Stimulated activated CD8-positive, alpha-beta memory T cell treated with anti-CD3 and anti-CD28 coated beads, Interleukin-4, amount 100 ng/mL, for 4 hours (primary cell): ENCODE data around the gene RPL5.

Experiments used
- DNase-seq, 2 donors: peaks; one replicate each; pipeline ENCODE4 v3.0.0-alpha.2; 2020; ENCODE audit warnings: low read depth in 2 of 2, low spot score in 1 of 2

The RPL5 gene

DNA sequence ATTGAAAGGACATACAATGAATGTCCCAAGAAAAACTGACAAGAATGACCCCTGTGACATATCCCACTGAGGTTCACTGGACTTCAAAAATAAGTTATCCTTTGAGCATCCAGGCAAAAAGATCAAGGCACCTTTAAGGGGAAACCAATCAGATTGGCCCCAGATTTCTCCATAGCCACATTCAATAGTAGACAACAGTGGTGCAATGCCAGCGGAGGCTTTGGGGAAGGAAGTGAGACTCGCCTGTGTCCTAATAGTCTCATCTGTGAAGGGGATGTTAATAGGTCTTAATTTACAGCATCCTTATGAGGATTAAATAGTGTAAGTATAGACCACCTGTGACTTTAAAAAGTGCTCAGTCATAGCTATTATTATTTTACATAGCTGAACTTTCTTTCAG lies 21.5 kb downstream of the RPL5 start:
- no peak for DNase-seq

DNA sequence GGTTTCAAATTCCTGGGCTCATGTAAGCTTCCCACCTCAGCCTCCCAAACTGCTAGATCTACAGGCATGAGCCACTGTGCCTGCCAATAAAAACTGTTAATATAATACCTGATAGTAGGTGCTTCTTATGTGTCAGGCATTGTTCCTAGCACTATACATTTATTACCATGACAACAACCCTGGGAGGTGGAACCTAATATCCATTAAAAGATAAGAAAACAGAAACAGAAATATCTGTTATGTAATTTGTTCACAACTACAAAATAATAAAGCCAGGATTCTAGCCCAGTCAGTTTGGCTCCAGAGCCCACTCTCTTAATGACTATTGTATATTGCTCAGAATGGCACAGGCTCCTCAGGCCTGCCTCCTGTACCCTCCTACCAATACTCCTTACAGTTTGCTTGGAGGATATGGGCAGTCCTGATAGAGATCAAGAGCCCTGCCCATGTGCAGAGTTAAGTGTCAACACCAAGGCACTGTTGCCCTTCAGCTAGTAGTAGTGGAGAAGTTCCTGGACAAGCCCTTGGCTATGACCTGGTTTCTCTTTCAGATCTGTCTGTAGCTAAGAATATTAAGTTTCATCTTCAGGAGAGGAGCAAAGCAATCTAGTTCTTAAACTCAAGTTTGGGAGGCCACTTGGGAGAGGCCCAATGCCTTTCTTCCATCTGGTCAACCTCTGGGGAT lies 22.4 kb downstream of the RPL5 start:
- DNase-seq: no peak

DNA sequence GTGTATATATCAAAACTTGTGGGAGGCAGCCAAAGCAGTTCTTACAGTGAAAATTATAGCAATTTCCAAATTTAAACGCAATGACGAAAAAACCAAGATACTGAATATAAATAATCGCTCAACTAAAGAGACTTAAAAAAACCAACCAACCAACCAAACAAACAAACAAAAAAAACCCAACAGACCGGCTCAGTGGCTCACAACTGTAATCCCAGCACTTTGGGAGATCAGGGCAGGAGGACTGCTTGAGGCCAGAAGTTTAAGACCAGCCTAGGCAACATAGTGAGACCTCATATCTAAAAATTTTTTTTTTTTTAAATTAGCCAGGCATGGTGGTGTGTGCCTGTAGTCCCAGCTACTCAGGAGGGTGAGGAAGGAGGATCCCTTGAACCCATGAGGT lies 23.4 kb downstream of the RPL5 start:
- DNase-seq: no peak

DNA sequence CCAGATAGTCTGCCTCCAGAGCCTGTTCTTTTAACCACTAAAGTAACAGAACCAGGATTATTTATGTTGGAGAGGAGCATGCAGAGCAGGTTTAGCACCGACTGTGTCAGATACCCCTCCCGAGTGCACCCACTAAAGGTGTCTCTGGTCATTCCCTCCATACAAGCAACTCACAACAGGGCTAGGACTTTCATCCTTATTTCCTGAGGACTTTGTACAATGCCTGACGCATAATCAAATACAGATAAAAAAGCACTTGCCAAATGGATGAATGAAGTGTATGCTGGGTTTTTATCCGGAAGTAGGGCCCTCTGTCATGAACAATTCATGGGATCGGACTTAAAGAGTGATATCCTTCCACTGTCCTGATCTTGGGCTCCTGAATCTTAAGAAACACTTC lies 26.0 kb downstream of the RPL5 start:
- DNase-seq: no peak

DNA sequence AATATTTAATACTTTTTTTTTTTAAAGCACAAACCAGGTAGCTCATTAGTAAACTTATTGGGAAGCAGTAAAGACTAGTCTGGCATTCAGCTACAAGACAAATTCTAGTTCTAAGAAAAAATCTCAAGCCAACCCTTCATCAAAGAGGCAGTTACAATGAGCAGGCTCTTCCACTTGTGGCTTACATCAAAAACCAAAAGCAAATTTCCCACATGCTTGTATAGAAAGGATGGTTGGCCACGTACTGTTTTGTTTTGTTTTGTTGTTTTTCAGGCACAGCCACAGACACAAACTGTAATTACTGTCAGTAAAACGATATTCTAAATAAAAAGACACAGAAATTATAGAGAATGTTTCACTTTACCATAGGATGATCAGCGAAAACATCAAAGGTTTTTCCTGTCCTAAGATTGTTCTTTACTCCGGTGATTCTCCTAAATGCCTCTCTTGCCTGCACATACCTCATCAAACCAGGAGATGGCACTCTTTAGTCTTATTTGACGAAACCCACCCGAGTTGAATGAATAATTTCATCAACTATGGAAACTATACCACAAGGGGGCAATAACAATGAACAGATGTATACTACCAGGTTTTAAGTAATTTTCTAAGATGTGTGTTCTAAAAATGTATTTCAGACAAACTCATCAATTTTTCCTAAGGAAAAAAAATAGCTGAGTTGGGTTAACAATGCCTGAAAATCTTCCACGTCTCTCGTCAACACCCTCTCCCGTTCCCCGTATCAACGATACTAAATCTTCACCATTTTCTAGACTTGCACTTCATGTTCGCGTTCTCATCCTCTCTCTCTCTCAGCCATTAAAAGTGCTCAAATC lies 26.9 kb downstream of the RPL5 start:
- peak in 1 of 2 donors; percentile 16 for DNase-seq

DNA sequence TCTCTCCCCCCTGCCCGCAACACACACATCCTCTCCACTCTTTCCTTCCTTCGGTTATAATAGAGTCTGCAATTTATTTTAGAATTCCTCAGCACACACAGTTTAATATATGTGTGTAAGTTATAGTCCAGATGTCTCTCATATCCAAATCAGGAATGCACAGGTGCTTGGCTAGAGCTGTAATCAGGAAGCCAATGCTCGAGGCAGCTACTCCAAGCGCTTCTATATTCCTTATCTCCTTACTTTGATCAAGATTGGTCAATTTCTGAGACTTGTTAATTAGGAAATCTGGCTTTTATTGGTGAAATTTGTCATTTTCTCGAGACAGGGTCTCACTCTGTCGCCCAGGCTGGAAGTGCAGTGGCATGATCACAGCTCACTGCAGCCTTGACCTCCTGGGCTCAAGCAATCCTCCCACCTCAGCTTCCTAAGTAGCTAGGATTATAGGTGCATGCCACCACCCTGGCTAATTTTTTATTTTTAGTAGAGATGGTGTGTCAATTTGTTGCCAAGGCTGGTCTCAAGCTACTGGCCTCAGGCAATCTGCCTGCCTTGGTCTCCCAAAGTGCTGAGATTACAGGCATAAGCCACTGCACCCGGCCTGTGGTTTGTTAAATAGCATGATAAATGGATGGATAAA lies 27.7 kb downstream of the RPL5 start:
- no peak for DNase-seq

DNA sequence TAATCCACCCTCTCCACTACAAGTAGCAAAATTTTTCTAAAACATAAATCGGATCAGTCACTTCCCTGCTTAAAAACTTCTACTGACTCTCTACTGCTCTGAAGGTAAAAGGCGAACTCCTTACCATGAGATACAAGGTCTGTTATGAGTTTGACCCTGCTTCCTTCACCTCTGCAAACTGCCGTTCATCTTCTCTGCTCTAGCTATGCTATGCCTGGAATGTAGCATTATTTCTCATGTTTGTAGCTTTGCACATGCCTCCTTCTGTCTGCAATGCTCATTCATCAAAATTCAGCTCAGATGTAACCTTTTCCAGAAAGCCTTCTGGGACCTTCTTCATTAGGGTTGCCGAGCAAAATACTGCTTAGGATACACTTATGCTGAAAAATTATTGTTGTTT lies 30.8 kb downstream of the RPL5 start:
- DNase-seq: no peak

DNA sequence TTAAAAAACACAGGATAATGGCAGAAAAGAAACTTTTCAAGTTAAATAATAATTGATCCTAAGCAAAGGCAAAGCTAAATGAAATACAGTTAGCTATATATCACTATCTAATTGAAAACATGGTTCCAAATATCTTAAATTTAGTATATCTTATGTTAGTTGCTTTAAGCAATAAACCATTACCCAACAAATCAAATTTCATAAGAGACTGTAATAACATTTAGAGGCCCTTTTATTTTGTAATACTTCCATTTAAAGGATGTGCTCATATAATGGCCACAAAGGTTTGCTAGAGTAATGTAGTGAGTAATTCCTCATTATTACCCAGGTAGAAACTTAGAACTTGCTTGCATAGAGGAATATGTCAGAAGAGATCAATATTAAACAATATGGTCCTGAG lies 32.3 kb downstream of the RPL5 start:
- DNase-seq: no peak

DNA sequence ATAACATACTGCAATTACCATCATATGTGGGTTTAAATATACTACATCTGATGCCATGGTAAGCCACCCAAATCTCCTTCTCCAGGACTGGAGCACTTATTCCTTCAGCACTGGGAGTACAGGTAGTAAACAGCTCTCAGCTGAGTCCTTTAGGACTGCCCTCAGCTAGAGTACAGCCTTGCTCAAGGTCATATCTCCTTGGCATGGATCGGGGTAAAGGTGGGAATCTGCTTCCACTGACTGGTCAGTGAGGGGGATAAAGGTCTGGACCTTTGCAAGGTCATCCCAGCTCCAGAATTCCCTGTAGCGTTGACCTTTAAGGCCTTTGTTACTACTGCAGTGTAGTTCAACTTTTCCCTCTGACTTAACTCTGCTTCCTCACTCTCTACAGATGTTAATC lies 38.8 kb downstream of the RPL5 start:
- DNase-seq: no peak

DNA sequence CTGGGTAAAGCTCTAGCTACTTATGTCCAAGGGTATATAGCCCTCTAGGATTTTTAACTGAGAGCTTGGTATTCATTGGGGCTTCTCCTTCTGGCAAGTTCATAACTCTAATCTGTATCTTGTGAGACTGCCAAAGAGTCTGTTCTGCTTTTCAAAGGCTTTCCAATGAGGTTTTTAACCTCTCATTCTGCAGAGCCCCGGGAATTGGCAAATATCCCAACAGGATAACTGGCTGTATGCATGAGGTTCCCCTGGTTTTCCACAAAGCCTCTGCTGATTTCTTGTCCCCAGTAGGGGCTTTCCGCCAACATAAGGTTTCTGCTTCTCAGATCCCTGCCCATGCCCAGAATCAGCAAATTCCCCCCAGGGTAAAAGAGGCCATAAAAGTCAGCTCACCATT lies 40.9 kb downstream of the RPL5 start:
- no peak for DNase-seq

DNA sequence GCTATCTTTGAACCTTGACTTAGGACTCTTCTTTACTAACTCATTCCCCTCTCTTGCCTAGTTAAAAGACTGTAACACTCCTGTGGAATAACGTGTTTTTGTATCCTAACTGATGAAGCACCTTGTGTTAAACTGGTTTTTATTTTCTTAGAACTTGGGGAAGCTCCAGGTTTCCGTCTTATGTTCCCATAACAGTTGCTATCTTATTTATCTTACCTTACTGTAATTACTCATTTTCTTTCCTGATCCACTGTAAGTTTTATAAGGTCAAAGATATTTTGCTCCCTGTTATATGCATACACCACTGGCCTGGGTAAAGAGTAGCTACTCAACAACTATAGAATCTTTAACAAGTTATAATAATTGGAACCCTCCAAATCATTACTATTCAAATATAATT lies 43.1 kb downstream of the RPL5 start:
- DNase-seq: no peak

DNA sequence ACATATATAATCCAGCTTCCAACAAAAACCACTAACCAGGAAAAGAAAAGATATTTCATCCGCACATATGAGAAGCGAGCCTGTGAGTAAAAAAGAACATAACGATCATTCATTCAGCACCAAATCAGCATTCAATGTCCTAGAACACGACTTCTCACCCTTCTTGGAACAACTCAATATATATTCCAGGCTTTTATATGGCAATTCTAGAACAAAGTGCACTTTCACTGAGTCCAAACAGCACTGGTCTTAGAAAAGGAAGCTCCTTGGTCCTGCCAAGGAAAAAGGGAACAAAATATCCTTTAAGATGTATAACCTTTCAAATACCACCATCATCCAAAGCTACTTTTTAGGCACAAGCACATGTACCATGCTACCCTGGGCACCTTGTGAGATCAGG lies 44.5 kb downstream of the RPL5 start:
- no peak for DNase-seq

DNA sequence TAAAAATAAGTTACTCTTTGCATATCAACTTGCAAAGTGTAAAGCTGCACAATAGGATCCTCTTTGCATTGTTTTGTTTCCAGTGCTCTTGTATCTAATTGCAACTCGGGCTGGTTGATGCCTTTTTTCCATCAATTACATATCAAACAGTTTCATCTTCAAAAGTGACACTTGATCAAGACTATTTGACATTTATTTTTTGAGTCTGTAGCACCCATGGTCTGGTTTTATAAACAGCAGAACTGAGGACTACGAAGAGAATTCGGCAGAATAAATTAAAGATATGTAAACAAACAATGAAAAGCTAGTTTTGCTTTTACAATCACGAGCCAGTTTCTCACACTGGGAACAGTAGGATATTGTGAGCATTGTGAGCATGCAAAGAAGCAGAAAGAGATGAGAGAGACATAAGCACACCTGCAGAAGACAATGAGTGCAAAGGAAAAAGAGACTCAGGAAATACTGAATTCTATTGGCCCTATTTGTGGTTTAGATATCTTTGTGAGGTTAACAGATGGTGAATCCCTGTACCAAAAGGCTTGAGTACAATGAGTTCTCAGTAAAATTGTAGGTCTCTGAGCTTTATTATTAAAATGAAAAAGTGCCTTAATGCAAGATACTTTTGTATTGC lies 45.4 kb downstream of the RPL5 start:
- DNase-seq: no peak

DNA sequence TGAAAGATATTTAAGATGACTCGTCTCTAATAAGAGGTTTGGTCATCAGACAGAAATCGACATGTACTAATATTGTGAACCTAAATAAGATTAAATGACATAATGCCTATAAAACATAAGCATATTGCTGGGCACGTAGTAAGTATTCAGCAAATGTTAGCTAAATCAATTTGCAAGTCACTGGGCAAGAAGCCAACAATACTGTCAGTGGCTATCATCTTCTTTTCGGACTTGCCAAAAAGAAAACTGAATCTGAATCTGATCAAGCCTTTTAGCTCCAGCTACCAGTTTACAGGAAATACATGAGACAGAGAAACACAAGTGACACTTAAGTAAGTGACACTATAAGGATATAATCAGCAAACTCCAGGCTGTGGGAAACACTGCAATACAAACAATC lies 46.0 kb downstream of the RPL5 start:
- no peak for DNase-seq

DNA sequence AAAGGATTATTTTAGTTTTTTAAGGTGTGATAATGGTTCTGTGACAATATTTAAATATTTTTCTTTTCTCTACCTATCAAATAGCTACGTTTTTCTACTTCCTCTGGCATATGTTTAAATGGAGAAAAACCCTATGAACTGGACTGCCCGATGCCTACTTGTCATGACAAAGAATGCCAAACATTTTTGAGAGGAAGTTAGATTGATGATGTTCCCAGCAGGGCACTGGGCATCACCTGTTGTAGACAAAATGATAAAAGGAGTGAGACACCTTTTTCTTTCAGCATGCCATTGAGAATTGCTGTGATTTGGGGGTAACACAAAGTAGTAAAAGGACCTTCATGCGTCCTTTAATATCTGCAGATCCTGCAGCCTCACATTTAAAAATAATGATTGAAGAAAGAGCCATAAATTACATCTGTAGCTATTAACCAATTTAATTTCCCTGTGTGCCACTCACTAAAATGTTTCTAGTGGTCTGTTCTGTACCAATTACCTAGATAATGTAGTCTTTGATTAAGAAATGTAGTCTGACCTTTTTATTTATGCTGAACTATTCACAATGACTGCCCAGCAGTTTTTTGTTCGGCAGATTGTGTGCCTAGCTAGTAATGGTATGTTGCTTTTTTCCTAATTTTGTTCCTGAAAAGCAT lies 47.6 kb downstream of the RPL5 start:
- DNase-seq: no peak

DNA sequence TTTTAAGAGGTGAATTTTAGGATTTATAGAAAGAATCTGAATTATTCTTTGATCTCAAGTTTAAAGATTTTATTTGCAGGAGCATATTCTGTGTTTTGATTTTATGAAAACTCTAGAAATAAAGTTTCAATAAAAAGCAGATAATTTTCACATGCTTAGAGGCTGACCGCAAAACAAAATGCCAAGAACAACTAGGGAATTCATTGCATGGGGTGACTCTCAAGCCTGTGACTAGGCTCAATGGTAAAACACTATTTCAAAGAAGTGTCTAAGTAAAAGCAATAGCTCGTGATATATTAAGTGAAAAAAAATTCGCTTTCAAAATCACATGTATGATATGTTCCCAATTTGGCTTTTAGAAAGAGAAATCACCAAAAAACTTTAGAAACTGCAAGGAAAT lies 49.6 kb downstream of the RPL5 start:
- no peak for DNase-seq

DNA sequence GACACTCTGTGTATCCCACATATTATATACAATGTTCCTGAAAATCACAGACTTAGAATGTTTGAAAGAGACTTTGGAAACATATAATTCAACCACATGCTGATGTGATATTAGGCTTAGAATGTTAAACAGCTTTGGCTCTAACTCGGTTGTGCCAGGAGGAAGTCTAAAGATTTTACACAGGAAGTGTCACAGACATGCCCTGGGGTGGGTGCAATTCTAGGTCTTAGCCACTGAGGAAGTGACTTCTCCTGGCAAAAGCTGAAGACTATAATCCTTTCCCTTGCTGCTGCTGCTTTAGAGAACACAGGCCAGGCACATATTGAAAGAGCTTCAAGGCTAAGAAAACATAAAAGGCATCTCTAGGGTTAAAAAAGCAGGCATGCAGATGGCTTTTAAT lies 51.0 kb downstream of the RPL5 start:
- DNase-seq: peak; percentile 4 to 7

DNA sequence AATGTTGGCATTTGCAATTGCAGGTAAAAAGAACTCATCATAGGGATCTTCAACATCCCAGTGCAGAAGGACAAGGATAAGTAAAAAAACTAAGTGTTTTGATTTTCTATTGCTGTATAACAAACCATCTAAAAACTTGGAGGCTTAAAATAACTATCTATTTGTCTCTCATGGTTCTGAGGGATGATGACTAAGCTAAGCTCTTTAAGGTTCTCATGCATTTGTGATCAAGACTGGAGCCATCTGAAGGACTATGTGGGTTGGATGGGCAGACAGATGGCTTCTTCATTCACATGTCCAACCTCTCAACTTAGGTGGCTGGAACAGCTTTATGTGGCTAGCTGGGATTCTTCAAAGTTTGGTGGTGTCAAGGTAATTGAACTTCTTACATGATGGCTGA lies 51.5 kb downstream of the RPL5 start:
- DNase-seq: no peak

DNA sequence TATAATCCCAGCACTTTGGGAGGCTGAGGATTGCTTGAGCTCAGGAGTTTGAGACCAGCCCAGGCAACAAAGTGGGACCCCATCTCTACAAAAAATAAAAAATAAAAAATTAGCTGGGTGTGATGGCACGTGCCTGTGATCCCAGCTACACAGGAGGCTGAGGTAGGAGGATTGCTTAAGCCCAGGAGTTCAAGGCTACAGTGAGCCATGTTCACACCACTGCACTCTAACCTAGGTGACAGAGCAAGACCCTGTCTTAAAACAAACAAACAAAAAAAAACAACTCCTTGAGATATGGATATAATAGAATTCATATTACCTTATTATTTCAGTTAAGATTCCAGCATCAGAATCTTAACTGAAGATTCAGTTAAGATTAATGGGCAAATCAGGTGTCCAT lies 52.4 kb downstream of the RPL5 start:
- DNase-seq: no peak

DNA sequence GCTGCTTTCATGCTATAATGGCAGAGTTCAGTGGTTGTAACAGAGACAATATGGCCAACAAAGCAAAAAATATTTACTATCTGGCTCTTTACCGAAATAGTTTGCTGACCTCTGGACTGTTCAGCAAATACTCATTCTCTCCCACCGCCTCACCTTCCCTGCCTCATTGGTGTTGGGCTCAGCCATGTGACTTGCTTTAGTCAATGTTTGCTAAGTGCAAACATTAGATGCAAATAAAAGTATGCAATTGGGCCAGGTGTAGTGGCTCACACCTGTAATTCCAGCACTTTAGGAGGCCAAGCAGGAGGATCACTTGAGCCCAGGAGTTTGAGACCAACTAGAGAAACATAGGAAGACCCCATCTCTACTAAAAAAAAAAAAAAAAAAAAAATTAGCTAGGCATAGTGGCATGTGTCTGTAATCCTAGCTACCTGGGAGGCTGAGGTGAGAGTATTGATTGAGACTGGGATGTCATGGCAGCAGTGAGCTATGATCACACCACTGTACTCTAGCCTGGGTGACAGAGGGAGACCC lies 55.1 kb downstream of the RPL5 start:
- DNase-seq: no peak

DNA sequence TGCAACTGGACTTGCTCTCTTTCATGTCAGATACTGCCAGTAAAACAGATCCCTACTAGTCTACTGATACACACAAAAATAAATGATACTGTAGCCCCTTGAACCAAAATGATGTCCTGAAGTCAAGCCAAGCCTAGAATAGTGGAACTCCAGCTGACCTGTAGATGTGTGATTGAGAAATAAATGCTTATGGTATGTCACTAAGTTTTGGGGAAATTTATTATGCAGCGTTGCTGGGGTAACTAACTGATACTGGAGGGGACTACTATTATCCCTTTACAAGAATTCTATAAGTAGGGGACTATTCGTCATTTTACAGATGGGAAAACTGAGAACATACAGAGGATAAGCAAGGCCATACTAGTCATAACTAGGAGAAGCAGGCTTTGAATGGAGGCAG lies 55.6 kb downstream of the RPL5 start:
- DNase-seq: no peak
